ENCODE measurements around the gene GFAP.

The GFAP gene

GRCh38 chr17:44862278-44862914, 52.9 kb downstream of the GFAP start:
- DNase-seq (ENCODE audit: low spot score): no peak

DNA sequence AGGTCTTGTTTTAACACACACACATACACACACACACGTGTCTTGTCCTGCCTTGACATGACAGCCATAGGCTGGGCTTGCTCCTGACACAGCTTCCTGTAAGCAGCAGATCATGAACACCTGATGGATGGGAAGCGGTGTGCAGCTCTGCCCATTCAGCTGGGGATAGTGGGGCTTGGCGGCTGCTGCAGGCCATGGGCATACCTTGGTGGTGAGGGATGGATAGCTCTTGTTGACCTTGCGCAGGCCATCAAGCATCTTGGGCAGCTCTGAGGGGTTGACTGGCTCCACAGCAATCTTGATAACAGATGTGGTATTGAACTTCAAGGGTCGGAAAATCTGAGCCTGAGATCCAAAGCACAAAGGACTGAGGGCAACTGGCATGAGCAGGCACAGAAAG, 55.6 kb downstream of the GFAP start:
- DNase-seq (ENCODE audit: low spot score): no peak

GRCh38 chr17:44854192-44854591, 61.1 kb downstream of the GFAP start:
- no peak for DNase-seq (ENCODE audit: low spot score)
